HG02588 (cell line): ENCODE measurements around the gene NMRK1.

Experiments used
- ATAC-seq: cut with Tn5 transposase; IDR thresholded peaks from one replicate; pipeline ENCODE4 v1.9.1; 2021; ENCODE audit warnings: mild to moderate bottlenecking, moderate library complexity; ENCODE audit not compliant: unreplicated experiment

Gene NMRK1

DNA sequence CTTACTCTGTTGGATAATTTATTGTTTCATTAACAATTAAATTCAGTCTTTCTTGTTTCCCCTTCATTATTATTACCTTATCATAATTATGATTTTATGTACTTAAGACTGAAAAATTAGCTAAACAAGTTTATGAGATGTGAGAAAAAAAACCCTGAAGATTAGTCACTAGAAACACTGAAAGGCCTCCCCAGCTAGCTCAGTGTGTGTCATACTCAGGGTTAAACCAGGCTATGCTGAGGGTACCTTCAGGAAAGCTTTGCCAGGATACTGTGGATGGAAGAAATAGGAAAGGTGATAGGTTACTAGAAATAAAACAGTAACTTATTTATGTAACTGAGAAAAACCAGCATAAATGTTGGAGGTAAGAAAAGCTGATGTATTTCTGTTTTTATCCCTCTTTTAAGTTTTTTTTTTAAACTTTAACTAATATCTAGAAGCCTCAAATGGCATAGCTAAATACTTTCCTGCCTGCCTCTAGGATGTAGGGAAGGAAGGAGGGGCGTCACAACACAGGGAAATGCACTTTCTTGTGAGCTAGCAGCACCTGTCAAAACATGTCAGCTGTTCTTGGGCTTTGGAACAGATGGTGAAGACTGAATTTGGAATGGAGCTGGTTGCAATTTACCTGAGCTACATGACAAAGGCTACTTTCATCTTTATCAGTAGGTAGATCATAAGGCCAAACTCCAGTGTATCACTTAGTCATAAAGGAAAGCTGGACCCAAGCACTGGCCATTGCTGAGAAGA, 24.2 kb downstream of the NMRK1 start:
- no peak for ATAC-seq

DNA sequence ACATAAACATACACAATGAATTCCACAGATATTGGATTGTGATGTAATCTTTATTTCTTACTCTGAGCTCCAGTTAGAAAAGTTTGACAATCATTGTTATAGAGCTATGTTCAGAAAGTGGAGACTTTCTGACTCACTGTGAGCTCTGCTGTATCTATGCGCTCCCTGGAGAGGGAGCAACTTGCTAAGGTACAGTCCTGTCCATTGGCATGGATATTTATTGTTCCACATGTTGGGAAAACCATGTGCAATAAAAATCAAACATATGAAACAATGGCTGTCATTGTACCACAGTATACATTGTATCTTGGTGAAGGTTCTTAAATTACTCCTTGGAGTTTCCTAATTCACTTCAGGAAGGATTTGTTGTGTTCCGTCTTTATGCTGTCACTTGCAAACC, 26.8 kb downstream of the NMRK1 start:
- no peak for ATAC-seq

GRCh38 chr9:75054368-75055001, 33.5 kb downstream of the NMRK1 start:
- ATAC-seq: no peak

DNA sequence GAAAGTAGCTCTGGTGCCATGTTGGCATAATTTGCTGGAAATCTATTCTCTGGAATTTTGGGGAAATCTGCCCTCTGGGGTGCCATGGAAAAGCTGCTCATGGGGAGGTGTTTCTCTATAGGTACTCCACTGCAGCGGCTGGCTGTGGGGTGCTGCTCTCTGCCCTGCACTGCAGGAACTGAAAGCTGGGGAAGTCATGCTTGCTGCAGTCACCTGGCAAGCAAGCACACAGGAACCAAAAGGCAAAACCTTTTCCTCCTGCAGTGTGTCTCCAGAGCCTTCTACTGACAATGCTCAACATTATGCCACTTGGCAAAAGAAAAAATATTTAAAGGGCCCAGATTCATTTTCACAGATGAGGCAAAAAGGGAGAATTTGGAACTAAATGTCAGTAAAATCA, 34.1 kb downstream of the NMRK1 start:
- ATAC-seq: peak; percentile 98

DNA sequence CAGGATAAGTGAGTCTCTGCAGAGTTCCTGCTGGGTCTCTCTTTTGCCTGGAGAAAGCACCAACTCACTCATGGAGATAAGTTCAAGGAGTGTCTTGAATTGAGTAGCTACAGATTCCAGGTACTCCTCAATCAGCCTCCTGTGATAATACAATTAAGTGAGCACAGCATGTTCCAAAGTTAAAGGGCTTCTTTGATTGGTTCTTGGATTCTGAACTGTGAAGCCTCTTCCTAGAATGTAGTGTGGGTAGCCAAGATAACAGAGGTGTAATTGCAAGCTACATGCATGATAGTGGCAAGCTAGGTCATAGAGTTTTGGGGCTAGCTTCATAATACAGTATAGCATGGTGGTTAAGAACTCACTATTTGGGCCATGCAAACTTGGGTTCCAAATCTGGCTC, 36.7 kb downstream of the NMRK1 start:
- ATAC-seq: no peak

- ATAC-seq: no peak
Measured at GRCh38 chr9:75047506-75047905, 40.4 kb downstream of the NMRK1 start.

GRCh38 chr9:75046725-75047345, 41.1 kb downstream of the NMRK1 start:
- no peak for ATAC-seq

DNA sequence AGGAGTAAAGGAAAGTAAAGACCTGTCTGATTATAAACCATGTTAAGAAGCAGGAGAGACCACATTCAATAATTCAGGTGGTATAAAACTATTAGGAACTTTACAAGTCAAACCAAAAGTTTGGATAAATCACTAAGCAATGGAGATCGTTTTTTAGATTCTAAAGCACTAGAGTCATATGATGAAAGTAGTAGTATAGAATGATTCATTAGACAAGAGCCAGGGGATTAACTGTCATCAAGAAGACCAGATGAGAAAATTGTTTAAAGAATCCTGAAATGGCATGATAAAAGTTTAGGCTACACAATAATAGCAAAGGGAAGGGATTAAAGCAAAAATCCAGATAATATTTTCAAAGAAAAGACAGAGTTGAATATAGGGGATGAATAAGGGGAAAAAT, 46.9 kb downstream of the NMRK1 start:
- ATAC-seq: no peak

DNA sequence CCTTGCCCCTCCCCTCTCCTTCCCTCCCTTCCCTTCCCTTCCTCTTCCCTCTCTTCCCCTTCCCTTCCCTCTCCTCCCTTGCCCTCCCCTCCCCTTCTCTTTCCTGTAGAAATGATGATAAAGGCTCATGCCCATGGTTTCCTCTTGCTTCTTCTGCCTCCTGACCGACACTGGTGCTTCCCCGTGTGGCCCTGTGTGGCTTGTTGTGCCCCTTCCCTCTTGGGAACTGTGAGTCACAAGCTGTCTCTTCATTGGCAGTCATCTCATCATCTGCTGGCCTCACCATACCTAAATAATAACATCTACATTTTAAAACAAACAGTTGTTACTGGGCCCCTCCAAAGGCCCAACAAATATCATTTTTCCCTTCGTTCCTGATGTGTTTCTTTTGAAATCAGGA, 48.2 kb downstream of the NMRK1 start:
- peak; percentile 54 for ATAC-seq

- ATAC-seq: no peak
Measured at GRCh38 chr9:75039009-75039408, 48.9 kb downstream of the NMRK1 start.

DNA sequence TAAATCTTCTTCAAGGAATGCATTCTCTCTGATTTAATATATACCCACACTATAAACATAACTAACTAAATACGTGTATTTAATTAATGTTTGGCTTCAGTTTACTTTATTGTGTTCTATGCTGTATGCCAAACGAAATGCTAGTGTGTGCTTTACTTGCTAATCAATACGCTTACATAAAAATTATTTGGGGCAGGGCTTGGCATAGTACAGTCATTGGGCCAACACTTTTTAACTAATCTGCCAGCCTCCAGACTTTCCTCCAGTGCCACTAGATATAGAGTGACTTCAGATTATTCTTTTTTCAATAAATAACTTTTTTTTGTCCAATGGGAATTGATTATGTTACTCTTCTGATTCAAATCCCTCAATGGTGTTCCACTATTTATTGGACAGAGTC, 51.2 kb downstream of the NMRK1 start:
- no peak for ATAC-seq

DNA sequence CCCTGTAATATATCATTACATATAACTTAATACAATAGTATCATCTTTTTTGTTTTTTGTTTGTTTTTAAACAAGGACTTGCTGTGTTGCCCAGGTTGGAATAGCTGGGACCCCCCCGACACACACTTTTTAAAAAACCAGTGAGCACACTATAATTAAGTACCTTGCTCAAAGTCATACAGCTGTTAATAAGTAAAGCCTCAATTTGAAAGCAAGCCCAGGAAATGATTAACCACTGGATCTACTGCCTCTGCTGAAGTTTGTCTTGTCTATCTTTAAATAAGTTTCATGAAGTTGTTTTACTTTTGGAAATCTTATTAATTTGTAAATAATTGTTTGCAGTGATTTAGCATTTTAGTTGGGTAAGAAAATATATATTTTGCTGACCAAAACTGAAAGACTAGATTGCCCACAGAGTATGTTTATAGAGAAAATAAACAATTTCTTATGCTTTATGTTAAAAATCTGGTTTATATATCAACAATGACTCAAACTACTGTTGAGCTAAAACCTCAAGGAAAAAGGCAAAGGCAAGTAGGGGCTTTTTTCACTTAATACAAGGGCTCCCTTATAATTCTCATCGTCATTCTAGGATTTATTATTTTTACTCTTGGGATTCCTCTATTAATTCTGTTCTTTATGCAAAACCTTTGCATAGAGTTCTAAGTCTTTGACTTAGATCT, 54.0 kb downstream of the NMRK1 start:
- peak; percentile 58 for ATAC-seq

- peak; percentile 50 for ATAC-seq
Measured at GRCh38 chr9:75027187-75028107, 60.5 kb downstream of the NMRK1 start.

DNA sequence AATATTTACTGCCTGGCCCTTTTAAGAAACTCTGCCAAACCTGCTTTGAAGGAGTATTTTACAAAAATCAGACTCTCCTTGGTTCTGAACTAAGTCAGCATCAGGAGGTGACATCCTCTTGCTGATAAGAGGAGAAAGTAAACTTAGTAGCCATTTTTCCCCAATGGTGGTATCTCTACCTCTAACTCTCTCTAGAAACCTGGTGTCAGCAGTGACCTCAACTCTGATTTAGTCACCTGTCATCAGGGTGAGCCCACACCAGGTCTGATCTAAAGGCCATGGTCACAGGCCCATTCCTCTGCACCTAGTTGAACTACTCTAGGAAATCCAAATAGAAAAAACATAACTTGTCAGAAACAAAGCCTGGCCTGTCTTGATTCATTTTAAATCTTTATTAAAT, 64.1 kb downstream of the NMRK1 start:
- ATAC-seq: no peak

- ATAC-seq: no peak
Measured at GRCh38 chr9:75019654-75020053, 68.3 kb downstream of the NMRK1 start.

GRCh38 chr9:75019022-75019421, 68.9 kb downstream of the NMRK1 start:
- ATAC-seq: no peak

- no peak for ATAC-seq
Measured at GRCh38 chr9:75017378-75017777, 70.6 kb downstream of the NMRK1 start.

DNA sequence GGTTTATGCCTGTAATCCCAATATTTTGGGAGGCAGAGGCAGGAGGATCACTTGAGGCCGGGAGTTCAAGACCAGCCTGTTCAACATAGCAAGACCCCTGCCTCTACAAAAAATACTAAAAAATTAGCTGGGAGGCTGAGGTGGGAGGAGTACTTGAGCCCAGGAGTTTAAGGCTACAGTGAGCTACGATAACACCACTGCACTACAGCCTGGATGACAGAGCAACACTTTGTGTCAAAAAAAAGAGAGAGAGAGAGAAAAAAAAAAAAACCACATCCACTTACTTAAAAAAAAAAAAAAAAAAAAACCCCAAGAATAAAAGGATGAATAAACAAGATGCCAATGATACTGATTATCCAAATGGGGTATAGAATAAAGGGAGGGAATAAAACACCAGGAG, 74.2 kb downstream of the NMRK1 start:
- no peak for ATAC-seq
